Testis (tissue), 3 donors: ENCODE results near the gene SPA17. TPM values are rescaled to one million over a fixed set of nuclear protein-coding genes. Genes with fewer than 3 reads are reported as not detected.

Experiments used
- DNase-seq: peaks from one replicate; pipeline ENCODE4 v3.0.0-alpha.2; 2019
- H3K27ac ChIP-seq, 2 donors: fragments of 200-600 bp; sonication (generic); one replicate each; pipeline ENCODE4 v1.5.1; 2019
- H3K27me3 ChIP-seq: fragments of 200-600 bp; sonication (generic); one replicate; pipeline ENCODE4 v1.5.1; 2019
- H3K36me3 ChIP-seq: fragments of 200-600 bp; sonication (generic); one replicate; pipeline ENCODE4 v1.5.1; 2017; ENCODE audit warnings: low read depth; ENCODE audit errors: missing control alignments
- H3K4me1 ChIP-seq: fragments of 200-600 bp; sonication (generic); one replicate; pipeline ENCODE4 v1.5.1; 2019
- H3K4me3 ChIP-seq, 2 donors: fragments of 200-600 bp; sonication (generic); one replicate each; pipeline ENCODE4 v1.5.1; 2017 to 2019
- H3K9me3 ChIP-seq: fragments of 200-600 bp; sonication (generic); one replicate; pipeline ENCODE4 v1.5.1; 2017
- CTCF ChIP-seq, 3 experiments: fragments of 450-650 bp in 2 of 3; fragments of 200-600 bp in 1 of 3; sonication (generic) in 1 of 3; IDR thresholded peaks; one replicate each; pipeline ENCODE4 v1.5.1; 2016 to 2019; ENCODE audit warnings: antibody characterized with exemption in 3 of 3, mild to moderate bottlenecking in 2 of 3, moderate library complexity in 1 of 3
- POLR2A ChIP-seq: fragments of 450-650 bp; IDR thresholded peaks from one replicate; pipeline ENCODE4 v1.6.1; 2017; ENCODE audit warnings: antibody characterized with exemption, mild to moderate bottlenecking, moderate library complexity
- WGBS, 2 donors: methylation state at CpG; one replicate each; pipeline ENCODE4 v1.1.5; 2018; 5-methylcytosine and 5-hydroxymethylcytosine counted together
- intact Hi-C: fragments of 100-400 bp; cut with DNase I; formaldehyde crosslinking; loops from one replicate; pipeline ENCODE4 v1.15.1; 2023; ENCODE audit warnings: low total_unique reads
- polyA plus RNA-seq: library from polyadenylated mRNA; stranded (reverse); fragments of 350-450 nt; fragmentation: Illumina TruSeq; extraction: RNeasy Lipid Tissue Mini Kit (QIAGEN cat#74804); gene quantifications from one replicate; pipeline ENCODE4 v1.2.3, GENCODE V29; 2014; ENCODE audit warnings: low read depth, low replicate concordance; ENCODE audit not compliant: insufficient read depth
- total RNA-seq, 2 donors: library from RNA; depleted of rRNA; stranded (reverse); fragments of >200 nt; gene quantifications; one replicate each; pipeline ENCODE4 v1.2.3, GENCODE V29; 2016

Gene SPA17
- total and polyA plus RNA-seq, 3 donors from 2014 or later: 97.5 to 405 (median 170) TPM

DNA sequence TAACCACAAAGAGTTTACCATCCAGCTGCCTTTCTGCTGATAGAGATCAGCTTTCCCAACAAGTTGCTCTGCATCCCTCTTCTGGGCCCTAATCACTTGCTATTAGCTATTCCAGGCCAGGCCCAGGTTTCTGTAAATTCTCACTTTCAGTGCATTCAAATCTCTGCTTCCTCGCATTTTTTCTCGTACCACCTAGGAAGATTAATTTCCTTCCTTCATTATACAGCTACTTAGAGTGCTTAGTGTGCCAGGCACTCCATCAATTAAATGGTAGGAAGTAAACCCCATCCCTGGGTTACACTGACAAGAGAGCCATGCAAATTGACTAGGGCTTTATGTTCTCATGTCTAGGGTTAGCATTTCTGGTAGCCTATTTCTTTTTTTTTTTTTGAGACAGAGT is 9.8 kb upstream of the SPA17 start:
- Histone ChIP-seq H3K9me3 (no peaks in the 10 kb centered on the region), H3K36me3 (no peaks in the 10 kb centered on the region), H3K4me3 (no peak overlapping the region), H3K27me3 (no peaks in the 10 kb centered on the region), H3K4me1 (no peaks in the 10 kb centered on the region), H3K27ac (no peak overlapping the region)
- no peak for DNase-seq
- WGBS, 2 donors: 90 to 93% methylated on average over 2 of the region's 2 CpGs
- intact Hi-C loops: no loop called here
- TF ChIP-seq POLR2A (no peak), CTCF (IDR thresholded peaks at IDR 0.05) (no peak)

GRCh38 chr11:124667601-124668000 is 6.1 kb upstream of the SPA17 start:
- no peaks in the 10 kb centered on the region for H3K36me3 ChIP-seq
- no peaks in the 10 kb centered on the region for H3K27me3 ChIP-seq
- TF ChIP-seq POLR2A (no peak), CTCF (IDR thresholded peaks at IDR 0.05) (no peak)
- 83 to 86% methylated on average over 3 of the region's 3 CpGs for WGBS, 2 donors
- H3K4me1 ChIP-seq: no peaks in the 10 kb centered on the region
- no peak overlapping the region for H3K27ac ChIP-seq
- no peaks in the 10 kb centered on the region for H3K9me3 ChIP-seq
- no peak for DNase-seq
- intact Hi-C loops: loop anchor here (5.0 kb wide), 1 partner anchor 170 kb away; no protein-coding TSS in a partner anchor
- no peak overlapping the region for H3K4me3 ChIP-seq

- no peak overlapping the region for H3K4me3 ChIP-seq
- WGBS, 2 donors: 31 to 34% methylated on average over 8 of the region's 8 CpGs
Measured at GRCh38 chr11:124669193-124669592, 4.5 kb upstream of the SPA17 start.

DNA sequence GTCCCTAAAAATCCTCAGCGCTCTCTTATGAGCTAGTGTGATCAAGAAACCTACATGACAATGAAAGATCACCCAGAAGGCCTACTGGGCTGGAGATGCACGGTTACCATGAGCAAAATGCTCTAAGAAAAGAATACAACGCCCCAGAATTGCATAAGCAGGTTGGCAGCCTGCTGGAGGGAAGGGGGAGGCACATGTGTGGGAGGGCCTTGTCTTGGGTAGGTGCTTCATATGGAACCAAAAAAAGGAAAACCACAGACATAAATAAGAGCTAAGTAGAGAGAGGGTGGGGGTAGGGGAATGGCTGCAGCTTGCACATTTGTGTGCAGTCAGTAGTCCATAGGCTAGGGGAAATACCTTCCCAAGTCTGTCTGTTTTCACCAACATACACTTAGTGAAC is 3.0 kb upstream of the SPA17 start:
- H3K27ac ChIP-seq: no peak overlapping the region
- no peaks in the 10 kb centered on the region for H3K4me1 ChIP-seq
- no peak for TF ChIP-seq CTCF (IDR thresholded peaks at IDR 0.05)
- TF ChIP-seq POLR2A: no peak
- no peaks in the 10 kb centered on the region for H3K27me3 ChIP-seq
- H3K4me3 ChIP-seq: no peak overlapping the region
- no peaks in the 10 kb centered on the region for H3K36me3 ChIP-seq
- no peaks in the 10 kb centered on the region for H3K9me3 ChIP-seq
- intact Hi-C loops: loop anchor here (10.0 kb wide), 1 partner anchor 94 kb away; the partner anchor contains the start of gene ESAM
- DNase-seq: no peak
- WGBS, 2 donors: 65 to 67% methylated on average over 3 of the region's 3 CpGs

More at GRCh38 chr11:124669193-124669592, 4.5 kb upstream of the SPA17 start:
- Histone ChIP-seq H3K36me3 (no peaks in the 10 kb centered on the region), H3K4me1 (no peaks in the 10 kb centered on the region), H3K9me3 (no peaks in the 10 kb centered on the region), H3K27ac (no peak overlapping the region), H3K27me3 (no peaks in the 10 kb centered on the region)
- DNase-seq: peak; percentile 56
- TF ChIP-seq CTCF (IDR thresholded peaks at IDR 0.05): peak; percentile 58 to 81 (median 74)
- TF ChIP-seq POLR2A: no peak
- intact Hi-C loops: loop anchor here (5.0 kb wide), 1 partner anchor 168 kb away; no protein-coding TSS in a partner anchor

- intact Hi-C loops: loop anchor here (10.0 kb wide), 1 partner anchor 92 kb away; the partner anchor contains the start of gene ESAM
- no peaks in the 10 kb centered on the region for H3K36me3 ChIP-seq
- H3K27ac ChIP-seq: peak overlapping the region in 1 of 2 donors; percentile 55
- WGBS, 2 donors: 44 to 58% methylated on average over 6 to 7 of the region's 7 CpGs
- no peaks in the 10 kb centered on the region for H3K27me3 ChIP-seq
- H3K9me3 ChIP-seq: no peaks in the 10 kb centered on the region
- DNase-seq: no peak
- peak overlapping the region; percentile 52 to 72 for H3K4me3 ChIP-seq
- TF ChIP-seq CTCF (IDR thresholded peaks at IDR 0.05) (no peak), POLR2A (no peak)
- H3K4me1 ChIP-seq: no peaks in the 10 kb centered on the region
Measured at GRCh38 chr11:124672536-124673215, 1.0 kb upstream of the SPA17 start.
